Measurements from ENCODE around the gene AZIN2. TPM values are rescaled to one million over a fixed set of nuclear protein-coding genes. Genes with fewer than 3 reads are reported as not detected.

AZIN2 gene
- total RNA-seq, 2 experiments from 2014 or later: 2.5 TPM

- peaks cover 17% of the 10 kb centered on the region for H3K4me1 Mint-ChIP-seq (ENCODE audit: low read depth)
- no peaks in the 10 kb centered on the region for H3K36me3 Mint-ChIP-seq (ENCODE audit: low read depth)
- no peak overlapping the region for H3K4me3 Mint-ChIP-seq
- TF ChIP-seq CTCF (IDR thresholded peaks at IDR 0.05): no peak
- CTCF ChIA-PET: interaction anchor here (0.8 to 1.6 kb wide), 3 partner anchors 18 to 114 kb away, joined by 3 to 6 read pairs (median 3); no protein-coding TSS in a partner anchor
- DNase-seq: no peak
- intact Hi-C loops (cut with micrococcal nuclease): no loop called here
- POLR2A ChIA-PET: interaction anchor here (0.6 kb wide), 1 partner anchor 401 kb away, joined by 3 read pairs; no protein-coding TSS in a partner anchor
- H3K27me3 Mint-ChIP-seq: no peaks in the 10 kb centered on the region
- no peak for ATAC-seq
- no peak overlapping the region for H3K27ac Mint-ChIP-seq
- H3K9me3 Mint-ChIP-seq: no peaks in the 10 kb centered on the region
Measured at GRCh38 chr1:33047839-33048305, 33.1 kb upstream of the AZIN2 start.

GRCh38 chr1:33048426-33048825 is 32.5 kb upstream of the AZIN2 start:
- peaks cover 17% of the 10 kb centered on the region for H3K4me1 Mint-ChIP-seq (ENCODE audit: low read depth)
- ATAC-seq: no peak
- no peak overlapping the region for H3K27ac Mint-ChIP-seq
- H3K27me3 Mint-ChIP-seq: no peaks in the 10 kb centered on the region
- ChIA-PET POLR2A (no interaction called here), CTCF (interaction anchor here (1.1 to 1.6 kb wide), 2 partner anchors 114 to 115 kb away, joined by 3 to 6 read pairs; no protein-coding TSS in a partner anchor)
- no peak for TF ChIP-seq CTCF (IDR thresholded peaks at IDR 0.05)
- H3K9me3 Mint-ChIP-seq: no peaks in the 10 kb centered on the region
- no peak overlapping the region for H3K4me3 Mint-ChIP-seq
- intact Hi-C loops (cut with micrococcal nuclease): no loop called here
- H3K36me3 Mint-ChIP-seq (ENCODE audit: low read depth): no peaks in the 10 kb centered on the region
- no peak for DNase-seq

GRCh38 chr1:33049371-33049770 is 31.6 kb upstream of the AZIN2 start:
- Mint-ChIP-seq H3K4me1 (ENCODE audit: low read depth) (peaks cover 17% of the 10 kb centered on the region), H3K27me3 (no peaks in the 10 kb centered on the region), H3K9me3 (no peaks in the 10 kb centered on the region), H3K4me3 (no peak overlapping the region), H3K36me3 (ENCODE audit: low read depth) (no peaks in the 10 kb centered on the region), H3K27ac (no peak overlapping the region)
- POLR2A ChIA-PET: no interaction called here
- TF ChIP-seq CTCF (IDR thresholded peaks at IDR 0.05): no peak
- DNase-seq (no peak), ATAC-seq (no peak)
- intact Hi-C loops (cut with micrococcal nuclease): no loop called here
- CTCF ChIA-PET: interaction anchor here (0.7 to 1.6 kb wide), 3 partner anchors 115 to 157 kb away, joined by 3 to 6 read pairs (median 3); no protein-coding TSS in a partner anchor

- Mint-ChIP-seq H3K4me1 (ENCODE audit: low read depth) (peaks cover 14% of the 10 kb centered on the region), H3K27ac (peak overlapping the region; percentile 48), H3K27me3 (no peaks in the 10 kb centered on the region), H3K4me3 (no peak overlapping the region), H3K36me3 (ENCODE audit: low read depth) (no peaks in the 10 kb centered on the region), H3K9me3 (no peaks in the 10 kb centered on the region)
- DNase-seq (peak; percentile 16), ATAC-seq (peak; percentile 17)
- intact Hi-C loops (cut with micrococcal nuclease): no loop called here
- CTCF ChIA-PET: no interaction called here
- POLR2A ChIA-PET: no interaction called here
- TF ChIP-seq CTCF (IDR thresholded peaks at IDR 0.05): no peak
Measured at GRCh38 chr1:33050221-33051076, 30.5 kb upstream of the AZIN2 start.
